Placental pericyte (primary cell): Measurements from ENCODE around the gene ZNF136. TPM values are rescaled to one million over a fixed set of nuclear protein-coding genes. Genes with fewer than 3 reads are reported as not detected.

Source experiments
- total RNA-seq: library from RNA; depleted of rRNA; stranded (reverse); fragments of >200 nt; gene quantifications from 2 replicates; pipeline ENCODE4 v1.2.3, GENCODE V29; 2012

Gene ZNF136
- 4.4 and 8.0 TPM in 2 replicates for total RNA-seq

GRCh38 chr19:12162882-12163806, at the start of gene ZNF136:
TSS of gene ZNF136 (plus strand) at chr19:12163096. CDS start at chr19:12163204, 108 bp downstream.

GRCh38 chr19:12139885-12140544, 22.9 kb upstream of the ZNF136 start, which contains the start of gene ZNF20:
TSS of gene ZNF20 (minus strand) at chr19:12140350. CDS start at chr19:12140182, 168 bp downstream.

GRCh38 chr19:12156223-12157058, 6.5 kb upstream of the ZNF136 start, which contains the start of gene ZNF625:
TSS of gene ZNF625 (minus strand) at chr19:12156734. CDS start at chr19:12156558, 176 bp downstream.

Other genes with a start within 250 kb of the ZNF136 start
- 5.0 and 7.9 TPM in 2 replicates for gene ZNF700, start 238.0 kb upstream of the ZNF136 start, total RNA-seq
- gene ZNF763, start 198.1 kb upstream of the ZNF136 start, total RNA-seq = 0.57 and 0.88 TPM in 2 replicates
- 1.0 and 1.1 TPM in 2 replicates for gene ZNF433, start 127.4 kb upstream of the ZNF136 start, total RNA-seq
- under 0.01 and 0.57 TPM in 2 replicates for gene ZNF878, start 110.1 kb upstream of the ZNF136 start, total RNA-seq
- 4.0 and 5.0 TPM in 2 replicates for gene ZNF844, start 98.4 kb upstream of the ZNF136 start, total RNA-seq
- gene ZNF20, start 22.7 kb upstream of the ZNF136 start, total RNA-seq = 2.8 and 3.6 TPM in 2 replicates
- 7.0 and 12.3 TPM in 2 replicates for gene ZNF625, start 6.4 kb upstream of the ZNF136 start, total RNA-seq
- 4.4 and 4.7 TPM in 2 replicates for gene ZNF44, start 131.8 kb downstream of the ZNF136 start, total RNA-seq
- gene ZNF563, start 170.5 kb downstream of the ZNF136 start, total RNA-seq = 0.22 and 0.43 TPM in 2 replicates
- 0.44 and 0.72 TPM in 2 replicates for gene ZNF442, start 202.6 kb downstream of the ZNF136 start, total RNA-seq
- 1.1 and 2.0 TPM in 2 replicates for gene ZNF799, start 238.2 kb downstream of the ZNF136 start, total RNA-seq